Mucosa of descending colon (tissue), 3 donors: ENCODE results near the gene CXCL3. TPM values are rescaled to one million over a fixed set of nuclear protein-coding genes. Genes with fewer than 3 reads are reported as not detected.

Source experiments
- ATAC-seq: fragments of 200-7000 bp; cut with Tn5 transposase; one replicate; pipeline ENCODE4 v1.9.1; 2020; ENCODE audit warnings: mild to moderate bottlenecking, moderate library complexity
- DNase-seq, 3 donors: peaks; one replicate each; pipeline ENCODE4 v3.0.0-alpha.2; 2020
- H3K36me3 ChIP-seq: fragments of 200-600 bp; one replicate; pipeline ENCODE4 v1.8.0; 2021; ENCODE audit warnings: low read depth, mild to moderate bottlenecking
- H3K4me1 ChIP-seq: fragments of 200-600 bp; one replicate; pipeline ENCODE4 v1.8.0; 2021; ENCODE audit warnings: low read depth, mild to moderate bottlenecking
- H3K4me3 ChIP-seq: fragments of 200-600 bp; one replicate; pipeline ENCODE4 v1.8.0; 2021; ENCODE audit warnings: mild to moderate bottlenecking
- H3K9me3 ChIP-seq: fragments of 200-600 bp; one replicate; pipeline ENCODE4 v1.8.0; 2021; ENCODE audit warnings: mild to moderate bottlenecking
- intact Hi-C, 2 donors: fragments of 100-400 bp; cut with DNase I in 1 of 2; cut with micrococcal nuclease in 1 of 2; formaldehyde crosslinking; loops; one replicate each; pipeline versions ENCODE4 v1.11.0 to v1.11.1; 2022; cut with DNase I, micrococcal nuclease
- total RNA-seq, 3 donors: library from RNA; stranded (reverse); fragmentation: NEBNext Ultra II Directional in 2 of 3; extraction: Animal tissue kit (Norgen Biotek cat#: 25700) in 2 of 3; gene quantifications; one replicate each; pipeline versions ENCODE4 v1.2.1 to v1.2.4, GENCODE V29; 2021 to 2023
- TF ChIP-seq, protein P1 (sequence below): fragments of 200-600 bp; IDR thresholded peaks from one replicate; pipeline ENCODE4 v1.8.0; 2022; ENCODE audit warnings: antibody characterized with exemption, mild to moderate bottlenecking
- donor health status: DM: no; HTN: no; CAD: no; lungs with moderate emphysema.
- donor health status: DM: no; HTN: no; CAD: no.
- donor health status: DM: no; HTN: yes; CAD: no.

CXCL3 gene
- total RNA-seq, 3 donors from 2014 or later, result 2.7 to 30.8 (median 3.9) TPM

DNA sequence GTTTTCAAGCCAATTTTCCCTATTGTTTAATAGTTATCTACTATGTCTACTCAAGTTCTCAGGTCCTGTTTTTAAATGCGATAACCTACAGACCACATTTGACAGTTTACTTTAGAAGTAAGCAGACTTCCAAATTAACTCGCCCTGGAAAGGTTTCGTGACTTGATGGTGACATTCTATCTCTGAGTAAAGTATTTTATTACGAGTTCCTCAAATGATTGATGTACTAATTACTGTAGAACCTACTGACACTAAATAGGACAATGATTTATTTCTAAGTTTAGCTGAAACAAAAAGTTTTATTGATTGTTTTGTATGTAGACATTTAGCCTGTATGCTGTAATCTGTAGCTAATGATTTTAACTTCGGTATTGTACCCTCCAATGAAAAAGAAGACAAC lies 48.6 kb downstream of the CXCL3 start:
- TF ChIP-seq, protein P1, sequence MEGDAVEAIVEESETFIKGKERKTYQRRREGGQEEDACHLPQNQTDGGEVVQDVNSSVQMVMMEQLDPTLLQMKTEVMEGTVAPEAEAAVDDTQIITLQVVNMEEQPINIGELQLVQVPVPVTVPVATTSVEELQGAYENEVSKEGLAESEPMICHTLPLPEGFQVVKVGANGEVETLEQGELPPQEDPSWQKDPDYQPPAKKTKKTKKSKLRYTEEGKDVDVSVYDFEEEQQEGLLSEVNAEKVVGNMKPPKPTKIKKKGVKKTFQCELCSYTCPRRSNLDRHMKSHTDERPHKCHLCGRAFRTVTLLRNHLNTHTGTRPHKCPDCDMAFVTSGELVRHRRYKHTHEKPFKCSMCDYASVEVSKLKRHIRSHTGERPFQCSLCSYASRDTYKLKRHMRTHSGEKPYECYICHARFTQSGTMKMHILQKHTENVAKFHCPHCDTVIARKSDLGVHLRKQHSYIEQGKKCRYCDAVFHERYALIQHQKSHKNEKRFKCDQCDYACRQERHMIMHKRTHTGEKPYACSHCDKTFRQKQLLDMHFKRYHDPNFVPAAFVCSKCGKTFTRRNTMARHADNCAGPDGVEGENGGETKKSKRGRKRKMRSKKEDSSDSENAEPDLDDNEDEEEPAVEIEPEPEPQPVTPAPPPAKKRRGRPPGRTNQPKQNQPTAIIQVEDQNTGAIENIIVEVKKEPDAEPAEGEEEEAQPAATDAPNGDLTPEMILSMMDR, result no peak
- H3K4me3 ChIP-seq, result no peak overlapping the region

DNA sequence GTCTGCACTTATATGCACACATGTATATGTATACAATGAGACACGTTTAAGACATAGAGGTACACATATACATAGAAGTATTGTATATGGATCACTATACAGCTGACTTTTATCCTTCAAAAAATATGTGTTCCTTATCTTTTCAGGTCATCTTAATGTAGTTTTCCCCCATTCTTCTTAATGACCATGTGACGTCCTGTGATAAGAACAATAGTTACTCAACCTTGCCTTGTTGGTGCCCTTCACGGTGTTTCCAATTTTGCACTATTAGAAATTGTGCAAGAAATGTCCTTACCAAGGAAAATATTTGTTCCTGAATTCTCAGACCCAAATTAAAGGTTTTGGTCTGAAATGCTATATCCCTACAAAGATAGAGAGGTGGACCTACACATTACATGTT lies 49.5 kb downstream of the CXCL3 start:
- no peaks in the 10 kb centered on the region for H3K4me1 ChIP-seq
- H3K36me3 ChIP-seq, result no peaks in the 10 kb centered on the region
- intact Hi-C loops, result no loop called here
- ATAC-seq, result no peak
- no peaks in the 10 kb centered on the region for H3K9me3 ChIP-seq
- no peak overlapping the region for H3K4me3 ChIP-seq
- DNase-seq, result no peak
- TF ChIP-seq, protein P1, result no peak

More for the DNA sequence above, 48.6 kb downstream of the CXCL3 start:
- no peaks in the 10 kb centered on the region for H3K36me3 ChIP-seq
- DNase-seq (no peak), ATAC-seq (no peak)
- H3K4me1 ChIP-seq, result no peaks in the 10 kb centered on the region
- intact Hi-C loops, result no loop called here
- no peaks in the 10 kb centered on the region for H3K9me3 ChIP-seq

DNA sequence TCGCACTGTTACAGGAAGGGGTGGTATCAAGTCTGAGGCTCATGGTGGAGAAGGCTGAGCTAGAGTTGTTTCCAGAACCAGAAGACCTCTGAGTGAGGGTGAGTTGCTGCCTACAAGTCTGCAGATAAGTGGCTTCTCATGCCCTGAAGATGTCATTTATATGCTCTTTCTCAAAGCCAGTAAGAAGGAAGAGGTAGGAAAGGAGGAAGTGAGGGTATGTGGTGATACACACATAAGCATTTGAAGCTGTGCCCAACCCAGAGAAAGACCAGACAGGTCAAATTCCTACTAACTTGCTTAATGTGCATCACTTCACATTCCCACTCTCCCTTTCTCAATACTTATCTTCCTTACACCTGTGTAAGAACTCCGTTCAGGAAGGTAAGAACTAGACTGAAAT lies 50.4 kb downstream of the CXCL3 start, which contains the start of gene PPBP:
Gene PPBP (minus strand): TSS at position 130 of the 400 bp plus-strand sequence. CDS start 87 bp downstream, at position 43.
- Histone ChIP-seq H3K36me3 (no peaks in the 10 kb centered on the region), H3K4me1 (no peaks in the 10 kb centered on the region), H3K4me3 (no peak within 1 kb of the TSS), H3K9me3 (no peaks in the 10 kb centered on the region)
- TF ChIP-seq, protein P1, result no peak
- intact Hi-C loops, result no loop called here
- no peak for ATAC-seq
- no peak for DNase-seq

Other genes starting within 250 kb of the CXCL3 start
- gene CXCL6, start 202.0 kb downstream of the CXCL3 start, total RNA-seq, result under 1 TPM in 2 of 3 donors, not detected in 1; 0.19 to 0.22 TPM
- gene PF4V1, start 185.4 kb downstream of the CXCL3 start, total RNA-seq, result not detected
- 10 to 100 TPM in 1 of 3 donors, 1 to 10 TPM in 2; 3.0 to 21.7 (median 3.2) TPM for gene CXCL1, start 169.3 kb downstream of the CXCL3 start, total RNA-seq
- gene PF4, start 56.7 kb downstream of the CXCL3 start, total RNA-seq, result 1 to 10 TPM in 1 of 3 donors, under 1 TPM in 1, not detected in 1; 0.52 to 8.1 TPM
- gene PPBP, start 50.5 kb downstream of the CXCL3 start, total RNA-seq, result not detected
- gene CXCL5, start 40.0 kb downstream of the CXCL3 start, total RNA-seq, result under 1 TPM in 1 of 3 donors, not detected in 2; 0.14 TPM
- 10 to 100 TPM in 1 of 3 donors, 1 to 10 TPM in 2; 3.2 to 30.7 (median 7.8) TPM for gene CXCL2, start 60.5 kb upstream of the CXCL3 start, total RNA-seq
- 10 to 100 TPM; 10.7 to 12.9 (median 11.6) TPM for gene MTHFD2L, start 119.4 kb upstream of the CXCL3 start, total RNA-seq